Esophagus muscularis mucosa (tissue), 4 donors: Measurements from ENCODE around the gene NBEA. TPM values are rescaled to one million over a fixed set of nuclear protein-coding genes. Genes with fewer than 3 reads are reported as not detected.
A peak's percentile ranks its signal among the peaks of the same experiment; 100 is the strongest.

Experiments used
- DNase-seq: peaks from one replicate; pipeline ENCODE4 v3.0.0-alpha.2; 2017; ENCODE audit errors: extremely low spot score
- H3K27ac ChIP-seq, 4 donors: fragments of 200-600 bp; sonication (generic); replicated peaks in 1 of 4; 1 replicate in 3 of 4; 2 replicates in 1 of 4; pipeline ENCODE4 v1.5.1; 2016 to 2019; ENCODE audit warnings: mild to moderate bottlenecking in 1 of 4
- H3K27me3 ChIP-seq, 4 donors: fragments of 200-600 bp; sonication (generic); one replicate each; pipeline versions ENCODE4 v1.5.1 to v1.6.0; 2016 to 2019
- H3K36me3 ChIP-seq, 4 donors: fragments of 200-600 bp; sonication (generic); one replicate each; pipeline ENCODE4 v1.5.1; 2016 to 2019
- H3K4me1 ChIP-seq, 4 donors: fragments of 200-600 bp; sonication (generic); one replicate each; pipeline ENCODE4 v1.5.1; 2016 to 2019
- H3K4me3 ChIP-seq, 4 donors: fragments of 200-600 bp; sonication (generic); 1 replicate in 2 of 4; 2 replicates in 2 of 4; pipeline ENCODE4 v1.5.1; 2016 to 2019; ENCODE audit warnings: mild to moderate bottlenecking in 4 of 4, moderate library complexity in 1 of 4
- H3K9me3 ChIP-seq, 4 donors: fragments of 200-600 bp; sonication (generic); 1 replicate in 3 of 4; 2 replicates in 1 of 4; pipeline ENCODE4 v1.5.1; 2016 to 2019
- EP300 ChIP-seq: sonication (generic); formaldehyde crosslinking; IDR thresholded peaks from one replicate; pipeline ENCODE4 v1.6.1; 2017; ENCODE audit warnings: antibody characterized with exemption
- POLR2A ChIP-seq: fragments of 450-650 bp; IDR thresholded peaks from one replicate; pipeline ENCODE4 v1.6.1; 2017; ENCODE audit warnings: antibody characterized with exemption, moderate library complexity, mild to moderate bottlenecking, low read depth
- POLR2AphosphoS5 ChIP-seq, 2 donors: sonication (generic); formaldehyde crosslinking; IDR thresholded peaks; one replicate each; pipeline ENCODE4 v1.6.1; 2017; ENCODE audit warnings: antibody characterized with exemption in 2 of 2
- WGBS: methylation state at CpG from one replicate; pipeline ENCODE4 v1.1.5; 2018; 5-methylcytosine and 5-hydroxymethylcytosine counted together
- intact Hi-C: fragments of 100-400 bp; cut with DNase I; formaldehyde crosslinking; loops from one replicate; pipeline ENCODE4 v1.15.1; 2023
- total RNA-seq, 4 donors: library from RNA; depleted of rRNA; stranded (reverse); fragments of >200 nt; gene quantifications; one replicate each; pipeline versions ENCODE4 v1.1.0 to v1.2.1, GENCODE V29; 2016
- TF ChIP-seq, protein P1 (sequence below), 3 experiments: fragments of 200-600 bp in 2 of 3; fragments of 450-650 bp in 1 of 3; sonication (generic) in 2 of 3; IDR thresholded peaks; one replicate each; pipeline ENCODE4 v1.5.1; 2017 to 2019; ENCODE audit warnings: antibody characterized with exemption in 3 of 3, mild to moderate bottlenecking in 2 of 3, moderate library complexity in 1 of 3

The NBEA gene
- total RNA-seq, 4 donors from 2014 or later = 21.0 to 30.8 (median 25.0) TPM

GRCh38 chr13:35472323-35472881 lies 530.3 kb downstream of the NBEA start:
- 84% methylated on average over 7 of the region's 7 CpGs for WGBS
- Histone ChIP-seq H3K4me1 (peaks cover 4 to 21% (median 15%) of the 10 kb centered on the region in 4 donors), H3K27ac (peak overlapping the region in 1 of 4 donors; percentile 84), H3K27me3 (no peaks in the 10 kb centered on the region), H3K36me3 (no peaks in the 10 kb centered on the region), H3K9me3 (no peaks in the 10 kb centered on the region), H3K4me3 (peak overlapping the region; percentile 13 to 62 (median 37))
- TF ChIP-seq, protein P1, sequence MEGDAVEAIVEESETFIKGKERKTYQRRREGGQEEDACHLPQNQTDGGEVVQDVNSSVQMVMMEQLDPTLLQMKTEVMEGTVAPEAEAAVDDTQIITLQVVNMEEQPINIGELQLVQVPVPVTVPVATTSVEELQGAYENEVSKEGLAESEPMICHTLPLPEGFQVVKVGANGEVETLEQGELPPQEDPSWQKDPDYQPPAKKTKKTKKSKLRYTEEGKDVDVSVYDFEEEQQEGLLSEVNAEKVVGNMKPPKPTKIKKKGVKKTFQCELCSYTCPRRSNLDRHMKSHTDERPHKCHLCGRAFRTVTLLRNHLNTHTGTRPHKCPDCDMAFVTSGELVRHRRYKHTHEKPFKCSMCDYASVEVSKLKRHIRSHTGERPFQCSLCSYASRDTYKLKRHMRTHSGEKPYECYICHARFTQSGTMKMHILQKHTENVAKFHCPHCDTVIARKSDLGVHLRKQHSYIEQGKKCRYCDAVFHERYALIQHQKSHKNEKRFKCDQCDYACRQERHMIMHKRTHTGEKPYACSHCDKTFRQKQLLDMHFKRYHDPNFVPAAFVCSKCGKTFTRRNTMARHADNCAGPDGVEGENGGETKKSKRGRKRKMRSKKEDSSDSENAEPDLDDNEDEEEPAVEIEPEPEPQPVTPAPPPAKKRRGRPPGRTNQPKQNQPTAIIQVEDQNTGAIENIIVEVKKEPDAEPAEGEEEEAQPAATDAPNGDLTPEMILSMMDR (IDR thresholded peaks at IDR 0.05) = no peak
- no peak for TF ChIP-seq POLR2AphosphoS5 (IDR thresholded peaks at IDR 0.05)
- no peak for TF ChIP-seq POLR2A
- no peak for TF ChIP-seq EP300
- intact Hi-C loops = no loop called here
- DNase-seq = no peak

DNA sequence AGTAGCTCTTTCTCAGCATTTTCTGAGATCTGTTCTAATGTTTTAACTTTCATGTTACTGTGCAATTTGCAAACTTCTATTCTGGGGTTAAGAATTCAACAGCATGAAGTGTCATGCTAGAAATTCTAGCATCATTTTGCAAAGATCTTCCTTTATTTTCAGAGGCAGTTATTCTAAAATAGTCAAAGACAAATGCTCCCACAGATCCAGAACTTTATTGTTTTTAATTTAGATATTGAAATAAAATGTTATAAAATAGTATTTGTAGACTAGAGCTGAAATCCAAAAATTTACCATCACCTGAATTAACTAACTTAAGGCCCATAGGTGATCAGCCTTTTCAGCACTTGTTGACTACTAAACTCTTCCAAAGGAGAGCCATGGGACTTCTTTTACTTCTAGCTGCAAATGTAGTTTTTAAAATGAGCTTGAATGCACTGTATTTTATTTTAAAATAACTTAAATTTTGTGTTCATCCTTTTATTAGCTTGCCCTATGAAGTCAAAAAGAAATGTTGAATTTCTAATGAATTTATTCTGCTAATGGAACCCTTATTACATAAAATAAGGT lies 531.2 kb downstream of the NBEA start:
- intact Hi-C loops = no loop called here
- peak overlapping the region; percentile 13 to 57 (median 54) for H3K4me3 ChIP-seq
- no peaks in the 10 kb centered on the region for H3K9me3 ChIP-seq
- no peak for DNase-seq
- peaks cover 4 to 21% (median 15%) of the 10 kb centered on the region in 4 donors for H3K4me1 ChIP-seq
- H3K27ac ChIP-seq = peak overlapping the region in 1 of 4 donors; percentile 17
- H3K36me3 ChIP-seq = no peaks in the 10 kb centered on the region
- H3K27me3 ChIP-seq = peaks cover 0 to 3% (median 0%) of the 10 kb centered on the region in 4 donors
- TF ChIP-seq POLR2A (no peak), EP300 (no peak), POLR2AphosphoS5 (IDR thresholded peaks at IDR 0.05) (no peak)
- TF ChIP-seq, protein P1 (IDR thresholded peaks at IDR 0.05) = no peak

DNA sequence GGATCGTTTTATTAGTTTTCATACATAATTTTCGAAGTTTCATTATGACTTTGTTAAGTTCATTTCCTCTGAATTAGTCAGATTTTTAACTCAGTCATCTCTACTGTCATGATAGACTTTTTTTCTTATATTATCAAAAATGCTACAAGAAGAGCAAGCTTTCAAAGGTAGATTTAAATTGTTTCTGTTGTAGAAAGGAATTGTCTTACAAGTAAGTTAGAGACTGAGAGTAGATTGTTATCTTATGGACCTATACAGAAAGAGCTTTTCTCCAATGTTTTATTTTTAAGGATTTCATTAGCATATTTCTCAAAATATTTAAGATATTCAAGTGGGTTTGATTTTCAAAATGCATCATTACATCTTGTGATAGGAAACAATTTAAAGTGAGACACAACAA lies 531.7 kb downstream of the NBEA start:
- Histone ChIP-seq H3K36me3 (no peaks in the 10 kb centered on the region), H3K27me3 (peaks cover 0 to 8% (median 0%) of the 10 kb centered on the region in 4 donors), H3K9me3 (no peaks in the 10 kb centered on the region), H3K27ac (peak overlapping the region in 1 of 4 donors; percentile 17), H3K4me3 (peak overlapping the region; percentile 48 to 57 (median 54)), H3K4me1 (peaks cover 4 to 21% (median 15%) of the 10 kb centered on the region in 4 donors)
- TF ChIP-seq, protein P1 (IDR thresholded peaks at IDR 0.05) = no peak
- TF ChIP-seq POLR2A (no peak), POLR2AphosphoS5 (IDR thresholded peaks at IDR 0.05) (no peak), EP300 (no peak)
- WGBS = 82% methylated on average over 2 of the region's 2 CpGs
- intact Hi-C loops = no loop called here
- no peak for DNase-seq

- intact Hi-C loops = no loop called here
- peaks cover 0 to 9% (median 0%) of the 10 kb centered on the region in 4 donors for H3K27me3 ChIP-seq
- no peaks in the 10 kb centered on the region for H3K36me3 ChIP-seq
- H3K27ac ChIP-seq = peak overlapping the region; percentile 25 to 67 (median 60)
- DNase-seq = no peak
- 54% methylated on average over 17 of the region's 17 CpGs for WGBS
- TF ChIP-seq, protein P1 (IDR thresholded peaks at IDR 0.05) = no peak
- no peak for TF ChIP-seq POLR2AphosphoS5 (IDR thresholded peaks at IDR 0.05)
- TF ChIP-seq POLR2A = no peak
- TF ChIP-seq EP300 = no peak
- H3K4me1 ChIP-seq = peaks cover 4 to 20% (median 15%) of the 10 kb centered on the region in 4 donors
- H3K9me3 ChIP-seq = no peaks in the 10 kb centered on the region
- H3K4me3 ChIP-seq = peak overlapping the region; percentile 48 to 57 (median 54)
Observed at GRCh38 chr13:35474496-35475211, 532.6 kb downstream of the NBEA start.
